H54 (cell line): ENCODE data around the gene CC2D2A.
"Not testable (repeated sequence)": the region's sequence is repeated elsewhere in the genome, so short reads cannot be mapped to it uniquely, and the experiment has no call there.

Experiments
- DNase-seq: peaks from one replicate; pipeline ENCODE4 v3.0.0; 2011; ENCODE audit warnings: low spot score, mixed read lengths; ENCODE audit not compliant: insufficient read length
- FAIRE-seq: peaks from 3 replicates; lab custom pipeline; 2011; peaks lifted over from hg19 to GRCh38; lab: Jason Lieb, UNC
- POLR2A ChIP-seq: IDR thresholded peaks from 2 replicates; pipeline ENCODE4 v1.6.1; 2011; ENCODE audit warnings: low read depth, mild to moderate bottlenecking, low read length

Gene CC2D2A

GRCh38 chr4:15575966-15576365 lies 106.3 kb downstream of the CC2D2A start:
- no peak for TF ChIP-seq POLR2A
- FAIRE-seq (no peak), DNase-seq (no peak)

GRCh38 chr4:15577508-15577907 lies 107.8 kb downstream of the CC2D2A start:
- DNase-seq (no peak), FAIRE-seq (no peak)
- TF ChIP-seq POLR2A = no peak

- no peak for TF ChIP-seq POLR2A
- no peak for FAIRE-seq
- DNase-seq = no peak
Measured at GRCh38 chr4:15584785-15585184, 115.1 kb downstream of the CC2D2A start.

GRCh38 chr4:15585331-15585730 lies 115.6 kb downstream of the CC2D2A start:
- no peak for TF ChIP-seq POLR2A
- no peak for DNase-seq
- FAIRE-seq = no peak

GRCh38 chr4:15586066-15586465 lies 116.4 kb downstream of the CC2D2A start:
- FAIRE-seq = no peak
- no peak for TF ChIP-seq POLR2A
- no peak for DNase-seq

- FAIRE-seq (no peak), DNase-seq (no peak)
- TF ChIP-seq POLR2A = no peak
Measured at GRCh38 chr4:15587649-15588048, 118.0 kb downstream of the CC2D2A start.

- FAIRE-seq (no peak), DNase-seq (no peak)
- TF ChIP-seq POLR2A = no peak
Measured at GRCh38 chr4:15592799-15593198, 123.1 kb downstream of the CC2D2A start.

- no peak for TF ChIP-seq POLR2A
- FAIRE-seq (no peak), DNase-seq (no peak)
Measured at GRCh38 chr4:15598644-15599043, 129.0 kb downstream of the CC2D2A start.

- TF ChIP-seq POLR2A = no peak
- FAIRE-seq (no peak), DNase-seq (no peak)
Measured at GRCh38 chr4:15600176-15600575, 130.5 kb downstream of the CC2D2A start.

GRCh38 chr4:15601862-15602261 lies 132.2 kb downstream of the CC2D2A start:
- no peak for FAIRE-seq

GRCh38 chr4:15605537-15605936 lies 135.9 kb downstream of the CC2D2A start:
- TF ChIP-seq POLR2A = no peak
- DNase-seq (no peak), FAIRE-seq (no peak)

More at GRCh38 chr4:15601862-15602261, 132.2 kb downstream of the CC2D2A start:
- TF ChIP-seq POLR2A = no peak
- DNase-seq = no peak

- DNase-seq (no peak), FAIRE-seq (no peak)
- TF ChIP-seq POLR2A = no peak
Measured at GRCh38 chr4:15610855-15611254, 141.2 kb downstream of the CC2D2A start.

- FAIRE-seq (no peak), DNase-seq (no peak)
- no peak for TF ChIP-seq POLR2A
Measured at GRCh38 chr4:15612136-15612535, 142.5 kb downstream of the CC2D2A start.

- not testable (repeated sequence) for FAIRE-seq
Measured at GRCh38 chr4:15614891-15615290, 145.2 kb downstream of the CC2D2A start.

GRCh38 chr4:15617407-15617806 lies 147.7 kb downstream of the CC2D2A start:
- DNase-seq, FAIRE-seq: not testable (repeated sequence)

More at GRCh38 chr4:15614891-15615290, 145.2 kb downstream of the CC2D2A start:
- not testable (repeated sequence) for DNase-seq

GRCh38 chr4:15636818-15637217 lies 167.1 kb downstream of the CC2D2A start:
- FAIRE-seq (no peak), DNase-seq (no peak)
- TF ChIP-seq POLR2A = no peak

- no peak for DNase-seq
- no peak for TF ChIP-seq POLR2A
- FAIRE-seq = no peak
Measured at GRCh38 chr4:15638418-15638817, 168.7 kb downstream of the CC2D2A start.
